Liver (tissue), 9 donors: ENCODE results near the gene SLC38A10. TPM values are rescaled to one million over a fixed set of nuclear protein-coding genes. Genes with fewer than 3 reads are reported as not detected.

Experiments used
- DNase-seq: peaks from one replicate; pipeline ENCODE4 v3.0.0-alpha.2; 2017; ENCODE audit warnings: low spot score
- H3K27ac ChIP-seq, 2 donors: one replicate each; pipeline ENCODE4 v1.7.0; 2013; ENCODE audit warnings: inconsistent platforms in 2 of 2, low read length in 2 of 2, control low read depth in 1 of 2, low read depth in 1 of 2, mild to moderate bottlenecking in 1 of 2
- H3K27me3 ChIP-seq, 4 donors: one replicate each; pipeline versions ENCODE4 v1.6.1 to v1.7.0; 2013; ENCODE audit warnings: low read length in 3 of 4, inconsistent platforms in 1 of 4, mild to moderate bottlenecking in 1 of 4, moderate library complexity in 1 of 4; ENCODE audit not compliant: control insufficient read depth in 4 of 4, insufficient read depth in 4 of 4
- H3K36me3 ChIP-seq, 4 donors: one replicate each; pipeline versions ENCODE4 v1.6.1 to v1.7.0; 2013; ENCODE audit warnings: low read length in 3 of 4, mild to moderate bottlenecking in 3 of 4, low read depth in 1 of 4, moderate library complexity in 1 of 4; ENCODE audit not compliant: control insufficient read depth in 4 of 4, insufficient read depth in 3 of 4
- H3K4me1 ChIP-seq, 4 donors: one replicate each; pipeline versions ENCODE4 v1.6.1 to v1.7.0; 2013; ENCODE audit warnings: low read length in 3 of 4, mild to moderate bottlenecking in 3 of 4, moderate library complexity in 1 of 4; ENCODE audit not compliant: control insufficient read depth in 4 of 4, insufficient read depth in 4 of 4
- H3K4me3 ChIP-seq, 3 donors: one replicate each; pipeline versions ENCODE4 v1.6.1 to v1.7.0; 2013; ENCODE audit warnings: low read length in 3 of 3, control low read depth in 1 of 3, low read depth in 1 of 3, mild to moderate bottlenecking in 1 of 3
- H3K9ac ChIP-seq, 2 donors: one replicate each; pipeline ENCODE4 v1.7.0; 2013; ENCODE audit warnings: low read length in 2 of 2, mild to moderate bottlenecking in 2 of 2, moderate library complexity in 2 of 2, control low read depth in 1 of 2, low read depth in 1 of 2
- H3K9me3 ChIP-seq, 4 donors: one replicate each; pipeline versions ENCODE4 v1.6.1 to v1.7.0; 2013; ENCODE audit warnings: low read length in 3 of 4; ENCODE audit not compliant: control insufficient read depth in 4 of 4
- EGR1 ChIP-seq, 2 donors: IDR thresholded peaks; 2 replicates each; pipeline ENCODE4 v1.6.1; 2016 to 2018; ENCODE audit warnings: antibody characterized with exemption in 2 of 2, low read depth in 2 of 2
- FOXA1 ChIP-seq: IDR thresholded peaks from 2 replicates; pipeline ENCODE4 v1.6.1; 2016; ENCODE audit warnings: antibody characterized with exemption
- FOXA2 ChIP-seq: IDR thresholded peaks from 2 replicates; pipeline ENCODE4 v1.6.1; 2016; ENCODE audit warnings: antibody characterized with exemption
- HNF4A ChIP-seq, 2 donors: conservative IDR thresholded peaks; 2 replicates each; pipeline ENCODE4 v1.6.1; 2016; ENCODE audit warnings: antibody characterized with exemption in 2 of 2, mild to moderate bottlenecking in 2 of 2
- HNF4G ChIP-seq: IDR thresholded peaks from 2 replicates; pipeline ENCODE4 v1.6.1; 2016; ENCODE audit warnings: antibody characterized with exemption
- JUND ChIP-seq, 2 donors: IDR thresholded peaks; 2 replicates each; pipeline ENCODE4 v1.6.1; 2016; ENCODE audit warnings: antibody characterized with exemption in 2 of 2
- RXRA ChIP-seq, 2 donors: IDR thresholded peaks; 2 replicates each; pipeline ENCODE4 v1.6.1; 2017 to 2018; ENCODE audit warnings: antibody characterized with exemption in 2 of 2, mild to moderate bottlenecking in 1 of 2
- SP1 ChIP-seq: IDR thresholded peaks from 2 replicates; pipeline ENCODE4 v1.6.1; 2018; ENCODE audit warnings: antibody characterized with exemption, mild to moderate bottlenecking
- TAF1 ChIP-seq: conservative IDR thresholded peaks from 2 replicates; pipeline ENCODE4 v1.6.1; 2016; ENCODE audit warnings: antibody characterized with exemption, mild to moderate bottlenecking
- YY1 ChIP-seq: IDR thresholded peaks from 2 replicates; pipeline ENCODE4 v1.6.1; 2016; ENCODE audit warnings: antibody characterized with exemption, mild to moderate bottlenecking
- WGBS: extraction: QIAGEN DNeasy Blood & Tissue Kit; methylation state at CpG from one replicate; pipeline ENCODE4 v1.1.7; 2013; 5-methylcytosine and 5-hydroxymethylcytosine counted together
- polyA plus RNA-seq, 2 donors: library from polyadenylated mRNA; stranded (reverse) in 1 of 2; unstranded in 1 of 2; fragments of 200-250 nt in 1 of 2; fragments of >200 nt in 1 of 2; fragmentation: Nextera tagmentation in 1 of 2; extraction: Ambion mirVana in 1 of 2; gene quantifications; one replicate each; pipeline versions ENCODE4 v1.2.1 to v1.2.3, GENCODE V29; 2013 to 2015
- total RNA-seq, 2 donors: library from RNA; depleted of rRNA; stranded (reverse); fragments of >200 nt; gene quantifications; one replicate each; pipeline ENCODE4 v1.2.3, GENCODE V29; 2014
- TF ChIP-seq, protein P1 (sequence below): IDR thresholded peaks from 2 replicates; pipeline ENCODE4 v1.6.1; 2016; ENCODE audit warnings: antibody characterized with exemption, mild to moderate bottlenecking
- TF ChIP-seq, protein P2 (sequence below): IDR thresholded peaks from 2 replicates; pipeline ENCODE4 v1.6.1; 2016; ENCODE audit warnings: antibody characterized with exemption
- TF ChIP-seq, protein P3 (sequence below): IDR thresholded peaks from 2 replicates; pipeline ENCODE4 v1.6.1; 2016; ENCODE audit warnings: antibody characterized with exemption
- TF ChIP-seq, protein P4 (sequence below): IDR thresholded peaks from 2 replicates; pipeline ENCODE4 v1.6.1; 2016; ENCODE audit warnings: antibody characterized with exemption
- donor health status: healthy.
- donor health status: healthy.
- donor health status: healthy.
- donor health status: healthy.
- donor health status: healthy.

Gene SLC38A10
- total and polyA plus RNA-seq, 4 donors, result 29.3 to 117 (median 54.7) TPM

DNA sequence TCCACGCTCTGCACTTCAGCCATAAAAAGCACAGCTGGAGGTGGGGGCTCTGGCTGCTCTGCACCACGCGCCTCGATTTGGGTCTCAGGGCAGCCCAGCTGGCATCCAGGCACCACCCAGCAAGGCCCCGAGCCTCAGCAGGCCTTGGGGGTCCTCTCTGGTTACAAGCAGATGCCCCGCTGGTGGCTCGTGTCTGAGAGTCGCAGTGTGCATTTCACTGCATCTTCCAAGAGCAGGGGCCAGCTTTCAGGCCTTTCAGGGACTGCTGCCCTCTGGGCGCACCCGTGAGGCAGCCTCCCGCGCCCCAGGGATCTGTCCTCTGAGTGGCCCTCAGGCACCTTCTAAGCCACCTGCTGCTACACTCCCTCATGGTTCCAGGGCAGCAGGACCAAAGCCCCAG is 30.5 kb downstream of the SLC38A10 start (continued):
- TF ChIP-seq, protein P1, sequence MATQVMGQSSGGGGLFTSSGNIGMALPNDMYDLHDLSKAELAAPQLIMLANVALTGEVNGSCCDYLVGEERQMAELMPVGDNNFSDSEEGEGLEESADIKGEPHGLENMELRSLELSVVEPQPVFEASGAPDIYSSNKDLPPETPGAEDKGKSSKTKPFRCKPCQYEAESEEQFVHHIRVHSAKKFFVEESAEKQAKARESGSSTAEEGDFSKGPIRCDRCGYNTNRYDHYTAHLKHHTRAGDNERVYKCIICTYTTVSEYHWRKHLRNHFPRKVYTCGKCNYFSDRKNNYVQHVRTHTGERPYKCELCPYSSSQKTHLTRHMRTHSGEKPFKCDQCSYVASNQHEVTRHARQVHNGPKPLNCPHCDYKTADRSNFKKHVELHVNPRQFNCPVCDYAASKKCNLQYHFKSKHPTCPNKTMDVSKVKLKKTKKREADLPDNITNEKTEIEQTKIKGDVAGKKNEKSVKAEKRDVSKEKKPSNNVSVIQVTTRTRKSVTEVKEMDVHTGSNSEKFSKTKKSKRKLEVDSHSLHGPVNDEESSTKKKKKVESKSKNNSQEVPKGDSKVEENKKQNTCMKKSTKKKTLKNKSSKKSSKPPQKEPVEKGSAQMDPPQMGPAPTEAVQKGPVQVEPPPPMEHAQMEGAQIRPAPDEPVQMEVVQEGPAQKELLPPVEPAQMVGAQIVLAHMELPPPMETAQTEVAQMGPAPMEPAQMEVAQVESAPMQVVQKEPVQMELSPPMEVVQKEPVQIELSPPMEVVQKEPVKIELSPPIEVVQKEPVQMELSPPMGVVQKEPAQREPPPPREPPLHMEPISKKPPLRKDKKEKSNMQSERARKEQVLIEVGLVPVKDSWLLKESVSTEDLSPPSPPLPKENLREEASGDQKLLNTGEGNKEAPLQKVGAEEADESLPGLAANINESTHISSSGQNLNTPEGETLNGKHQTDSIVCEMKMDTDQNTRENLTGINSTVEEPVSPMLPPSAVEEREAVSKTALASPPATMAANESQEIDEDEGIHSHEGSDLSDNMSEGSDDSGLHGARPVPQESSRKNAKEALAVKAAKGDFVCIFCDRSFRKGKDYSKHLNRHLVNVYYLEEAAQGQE, result no peak
- no peak for TF ChIP-seq YY1
- no peak for TF ChIP-seq RXRA (IDR thresholded peaks at IDR 0.05)
- TF ChIP-seq, protein P2, sequence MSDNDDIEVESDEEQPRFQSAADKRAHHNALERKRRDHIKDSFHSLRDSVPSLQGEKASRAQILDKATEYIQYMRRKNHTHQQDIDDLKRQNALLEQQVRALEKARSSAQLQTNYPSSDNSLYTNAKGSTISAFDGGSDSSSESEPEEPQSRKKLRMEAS, result no peak

DNA sequence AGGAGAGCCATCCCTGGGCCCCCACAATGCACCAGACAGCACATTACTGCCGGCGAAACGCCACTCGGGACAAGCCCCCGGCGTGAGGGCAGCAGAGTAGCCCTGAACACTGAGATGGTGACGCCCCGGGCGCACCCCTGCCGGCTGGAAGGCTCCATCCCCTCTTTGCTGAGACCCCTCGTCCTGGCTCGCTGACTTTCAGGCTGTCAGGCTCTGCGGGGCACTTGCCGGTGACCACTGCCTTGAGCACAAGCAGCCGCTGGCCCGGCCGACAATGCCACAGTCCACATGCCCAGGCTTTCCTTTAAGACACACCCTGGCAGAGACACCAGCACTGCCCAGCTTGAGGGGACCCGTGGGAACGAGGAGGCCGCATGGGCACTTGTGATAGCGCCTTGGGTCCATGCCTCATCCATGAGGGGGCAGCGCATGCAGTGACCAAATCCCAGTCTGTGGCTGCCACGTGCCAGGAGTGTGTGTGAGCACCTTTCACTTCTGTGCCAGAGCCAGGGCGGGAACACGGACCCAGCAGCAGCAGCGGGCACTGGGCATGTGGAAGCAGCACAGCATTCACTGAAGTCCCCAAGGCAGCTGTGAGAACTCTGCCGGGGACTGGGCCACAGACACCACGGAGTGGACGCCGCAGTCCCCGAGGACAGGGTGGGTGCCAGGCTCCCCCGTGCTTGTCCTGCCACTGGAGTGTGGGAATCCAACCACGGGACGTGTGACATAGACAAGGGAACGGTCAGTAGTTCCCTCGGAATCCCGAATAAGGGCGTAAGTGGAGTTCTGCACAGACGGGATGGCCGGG is 31.5 kb downstream of the SLC38A10 start:
- Histone ChIP-seq H3K4me3 (no peak overlapping the region), H3K9me3 (no peaks in the 10 kb centered on the region), H3K9ac (no peak overlapping the region), H3K27me3 (no peaks in the 10 kb centered on the region), H3K4me1 (no peaks in the 10 kb centered on the region), H3K36me3 (peaks cover 23 to 80% (median 34%) of the 10 kb centered on the region in 4 donors), H3K27ac (no peak overlapping the region)
- no peak for TF ChIP-seq JUND (IDR thresholded peaks at IDR 0.05)
- TF ChIP-seq, protein P2, result no peak
- TF ChIP-seq YY1, result no peak
- WGBS, result 95% methylated on average over 40 of the region's 40 CpGs
- no peak for DNase-seq

DNA sequence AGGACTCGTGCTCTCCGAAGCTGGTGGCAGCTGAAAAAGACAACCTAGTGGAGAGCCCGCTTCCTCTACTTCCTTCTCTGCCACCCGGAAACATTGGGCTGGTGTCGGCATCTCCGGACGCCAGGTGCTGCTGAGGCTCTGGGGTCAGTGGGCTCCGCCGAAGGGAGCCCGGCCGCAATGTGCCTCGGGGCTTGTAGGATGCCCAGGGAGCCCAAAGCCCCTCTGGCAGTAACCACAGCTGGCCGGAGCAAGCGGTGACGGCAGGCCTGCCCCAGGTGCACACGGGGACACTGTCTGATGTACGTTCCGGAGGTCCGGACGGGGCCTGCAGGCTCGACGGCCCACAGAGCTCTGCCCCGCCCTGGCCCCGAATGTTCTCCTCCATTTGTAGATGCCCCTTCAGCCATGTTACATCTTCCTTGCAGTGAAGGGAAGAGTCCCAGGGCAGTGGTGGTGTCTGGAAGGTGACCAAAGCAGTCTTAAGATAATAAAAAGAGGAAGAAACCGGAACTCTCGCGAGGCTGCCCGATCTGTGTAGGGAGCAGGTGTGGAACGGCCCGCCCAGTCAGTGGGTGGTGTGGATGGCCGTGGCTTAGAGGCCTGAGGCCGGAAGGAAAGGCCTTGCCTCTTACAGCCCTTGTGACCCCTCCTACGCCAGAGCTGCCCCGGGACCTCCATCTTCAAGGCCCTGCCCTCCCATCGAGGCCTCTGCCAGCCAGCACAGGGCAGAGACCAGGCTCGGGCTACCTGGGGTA is 33.3 kb downstream of the SLC38A10 start:
- no peak overlapping the region for H3K27ac ChIP-seq
- no peak overlapping the region for H3K4me3 ChIP-seq
- TF ChIP-seq FOXA1, result no peak
- TF ChIP-seq, protein P3, sequence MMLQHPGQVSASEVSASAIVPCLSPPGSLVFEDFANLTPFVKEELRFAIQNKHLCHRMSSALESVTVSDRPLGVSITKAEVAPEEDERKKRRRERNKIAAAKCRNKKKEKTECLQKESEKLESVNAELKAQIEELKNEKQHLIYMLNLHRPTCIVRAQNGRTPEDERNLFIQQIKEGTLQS, result no peak
- TF ChIP-seq SP1, result no peak
- TF ChIP-seq, protein P1, result no peak
- no peak for TF ChIP-seq RXRA (IDR thresholded peaks at IDR 0.05)
- TF ChIP-seq, protein P4, sequence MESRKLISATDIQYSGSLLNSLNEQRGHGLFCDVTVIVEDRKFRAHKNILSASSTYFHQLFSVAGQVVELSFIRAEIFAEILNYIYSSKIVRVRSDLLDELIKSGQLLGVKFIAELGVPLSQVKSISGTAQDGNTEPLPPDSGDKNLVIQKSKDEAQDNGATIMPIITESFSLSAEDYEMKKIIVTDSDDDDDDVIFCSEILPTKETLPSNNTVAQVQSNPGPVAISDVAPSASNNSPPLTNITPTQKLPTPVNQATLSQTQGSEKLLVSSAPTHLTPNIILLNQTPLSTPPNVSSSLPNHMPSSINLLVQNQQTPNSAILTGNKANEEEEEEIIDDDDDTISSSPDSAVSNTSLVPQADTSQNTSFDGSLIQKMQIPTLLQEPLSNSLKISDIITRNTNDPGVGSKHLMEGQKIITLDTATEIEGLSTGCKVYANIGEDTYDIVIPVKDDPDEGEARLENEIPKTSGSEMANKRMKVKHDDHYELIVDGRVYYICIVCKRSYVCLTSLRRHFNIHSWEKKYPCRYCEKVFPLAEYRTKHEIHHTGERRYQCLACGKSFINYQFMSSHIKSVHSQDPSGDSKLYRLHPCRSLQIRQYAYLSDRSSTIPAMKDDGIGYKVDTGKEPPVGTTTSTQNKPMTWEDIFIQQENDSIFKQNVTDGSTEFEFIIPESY, result no peak
- no peak for TF ChIP-seq TAF1
- TF ChIP-seq, protein P2, result no peak
- no peak for TF ChIP-seq EGR1 (IDR thresholded peaks at IDR 0.05; ENCODE audit: low read depth in 2 of 2)
- no peak for TF ChIP-seq HNF4G
- TF ChIP-seq FOXA2, result no peak
- TF ChIP-seq JUND (IDR thresholded peaks at IDR 0.05), result no peak
- no peak for TF ChIP-seq HNF4A (conservative IDR thresholded peaks at IDR 0.05)
- 96% methylated on average over 36 of the region's 36 CpGs for WGBS
- H3K36me3 ChIP-seq, result peaks cover 13 to 83% (median 35%) of the 10 kb centered on the region in 4 donors
- DNase-seq, result no peak
- no peak overlapping the region for H3K9ac ChIP-seq
- H3K27me3 ChIP-seq, result no peaks in the 10 kb centered on the region
- H3K9me3 ChIP-seq, result no peaks in the 10 kb centered on the region
- no peaks in the 10 kb centered on the region for H3K4me1 ChIP-seq
